HCT116 (cell line): ENCODE data around the gene CYTL1. TPM values are rescaled to one million over a fixed set of nuclear protein-coding genes. Genes with fewer than 3 reads are reported as not detected.

ENCODE experiments used
- ATAC-seq: fragments of 200-7000 bp; cut with Tn5 transposase; 2 replicates; pipeline ENCODE4 v1.9.1; 2020; ENCODE audit warnings: mild to moderate bottlenecking, moderate library complexity
- BruUV-seq: library from RNA; stranded (reverse); fragments of 400-500 nt; replicated peaks from 2 replicates; lab custom pipeline; 2021; lab: Mats Ljungman, UMichigan
- CTCF ChIA-PET: fragments of 300-600 bp; sonication (Branson Sonifier 250); formaldehyde crosslinking; loops from one replicate; lab custom pipeline; 2021; ENCODE audit warnings: antibody characterized with exemption; lab: Charles Lee
- POLR2A ChIA-PET: fragments of 300-600, 350-600 bp; sonication (Branson Sonifier 250); formaldehyde crosslinking; loops from one replicate; lab custom pipeline; 2021; ENCODE audit warnings: antibody characterized with exemption; lab: Charles Lee
- RAD21 ChIA-PET, 2 experiments: fragments of 300-600 bp; sonication (Branson Sonifier 250); formaldehyde crosslinking; loops; one replicate each; lab custom pipeline; 2023; ENCODE audit warnings: low total read pairs in 2 of 2; ENCODE audit not compliant: uncharacterized antibody in 2 of 2, unreplicated experiment in 2 of 2, low non-redundant PET in 1 of 2; lab: Charles Lee
- DNase-seq: peaks from one replicate; pipeline ENCODE4 v3.0.0-alpha.2; 2010; ENCODE audit warnings: low read depth, low spot score
- H2AFZ ChIP-seq: fragments of 200-600 bp; shearing (Covaris generic), sonication (generic); 2 replicates; pipeline ENCODE4 v1.6.1; 2017; ENCODE audit warnings: low read depth, mixed run types, mixed read lengths, antibody characterized with exemption, low read length; ENCODE audit not compliant: poor library complexity, severe bottlenecking
- H3K27ac ChIP-seq: 2 replicates; pipeline ENCODE4 v1.5.1; 2012; ENCODE audit warnings: low read depth, low read length
- H3K27me3 ChIP-seq: fragments of 200-600 bp; sonication (generic); 2 replicates; pipeline ENCODE4 v1.6.1; 2016; ENCODE audit warnings: mixed run types, low read length, mixed read lengths; ENCODE audit not compliant: insufficient read depth
- H3K36me3 ChIP-seq, 2 experiments: fragments of 200-500 bp in 1 of 2; fragments of 200-600 bp in 1 of 2; sonication (Bioruptor generic) in 1 of 2; sonication (generic) in 1 of 2; 2 replicates each; pipeline versions ENCODE4 v1.5.1 to v1.6.1; 2014 to 2016; ENCODE audit warnings: low read length in 2 of 2, inconsistent platforms in 1 of 2, mixed read lengths in 1 of 2, mixed run types in 1 of 2; ENCODE audit not compliant: insufficient read depth in 2 of 2, control insufficient read depth in 1 of 2
- H3K4me1 ChIP-seq, 2 experiments: fragments of 200-600 bp in 1 of 2; sonication (generic) in 1 of 2; 2 replicates each; pipeline versions ENCODE4 v1.5.1 to v1.6.1; 2012 to 2017; ENCODE audit warnings: low read length in 2 of 2, inconsistent platforms in 1 of 2, mild to moderate bottlenecking in 1 of 2, mixed read lengths in 1 of 2, mixed run types in 1 of 2, moderate library complexity in 1 of 2; ENCODE audit not compliant: insufficient read depth in 2 of 2, control insufficient read depth in 1 of 2
- H3K4me2 ChIP-seq: fragments of 200-600 bp; sonication (generic); 2 replicates; pipeline ENCODE4 v1.6.1; 2017; ENCODE audit warnings: mixed run types, low read length, mixed read lengths
- H3K4me3 ChIP-seq, 2 experiments: fragments of 200-600 bp in 1 of 2; sonication (generic) in 1 of 2; replicated peaks in 1 of 2; 2 replicates each; pipeline ENCODE4 v1.5.1; 2011 to 2016; ENCODE audit warnings: low read length in 2 of 2, control low read depth in 1 of 2, low read depth in 1 of 2, mild to moderate bottlenecking in 1 of 2, mixed read lengths in 1 of 2, mixed run types in 1 of 2
- H3K79me2 ChIP-seq: fragments of 200-600 bp; sonication (generic); 2 replicates; pipeline ENCODE4 v1.6.1; 2017; ENCODE audit warnings: mild to moderate bottlenecking, mixed run types, low read length, moderate library complexity, mixed read lengths; ENCODE audit not compliant: insufficient read depth
- H3K9ac ChIP-seq: fragments of 200-600 bp; sonication (generic); 2 replicates; pipeline ENCODE4 v1.6.1; 2016; ENCODE audit warnings: low read length, mixed read lengths
- H3K9me2 ChIP-seq: fragments of 200-600 bp; sonication (generic), shearing (Covaris generic); 2 replicates; pipeline ENCODE4 v1.6.1; 2017; ENCODE audit warnings: mixed run types, mild to moderate bottlenecking, moderate library complexity; ENCODE audit not compliant: insufficient read depth
- H3K9me3 ChIP-seq, 2 experiments: fragments of 200-500 bp in 1 of 2; fragments of 200-600 bp in 1 of 2; sonication (Bioruptor generic) in 1 of 2; sonication (generic) in 1 of 2; 2 replicates each; pipeline ENCODE4 v1.6.1; 2014 to 2017; ENCODE audit warnings: low read length in 2 of 2, mixed read lengths in 2 of 2, inconsistent platforms in 1 of 2, low read depth in 1 of 2, mild to moderate bottlenecking in 1 of 2, mixed run types in 1 of 2, moderate library complexity in 1 of 2; ENCODE audit not compliant: control insufficient read depth in 1 of 2, insufficient read depth in 1 of 2
- H4K20me1 ChIP-seq: fragments of 200-600 bp; sonication (generic), shearing (Covaris generic); 2 replicates; pipeline ENCODE4 v1.6.1; 2017; ENCODE audit warnings: mixed run types, mild to moderate bottlenecking, moderate library complexity; ENCODE audit not compliant: insufficient read depth
- ELF1 ChIP-seq: IDR thresholded peaks from 2 replicates; pipeline ENCODE4 v1.6.1; 2012; ENCODE audit warnings: low read depth, borderline replicate concordance
- EZH2phosphoT487 ChIP-seq: fragments of 200-600 bp; IDR thresholded peaks from 2 replicates; pipeline ENCODE4 v1.6.1; 2018; ENCODE audit warnings: antibody characterized with exemption, borderline replicate concordance
- JUND ChIP-seq: IDR thresholded peaks from 2 replicates; pipeline ENCODE4 v1.6.1; 2012
- POLR2A ChIP-seq: IDR thresholded peaks from 2 replicates; pipeline ENCODE4 v1.7.0; 2011; ENCODE audit warnings: borderline replicate concordance; ENCODE audit not compliant: insufficient read depth, insufficient read length; ENCODE audit errors: extremely low read depth
- SP1 ChIP-seq: IDR thresholded peaks from 2 replicates; pipeline ENCODE4 v1.6.1; 2012; ENCODE audit warnings: low read depth
- TCF7L2 ChIP-seq: IDR thresholded peaks from 2 replicates; pipeline ENCODE4 v1.7.0; 2011; ENCODE audit warnings: borderline replicate concordance, inconsistent platforms; ENCODE audit not compliant: insufficient read depth, insufficient read length; ENCODE audit errors: extremely low read depth
- ZNF274 ChIP-seq: fragments of 200-500 bp; sonication (Bioruptor generic); IDR thresholded peaks from 2 replicates; pipeline ENCODE4 v1.6.1; 2014; ENCODE audit warnings: mild to moderate bottlenecking, low read depth, low read length, inconsistent platforms
- intact Hi-C: fragments of 100-400 bp; cut with micrococcal nuclease; formaldehyde crosslinking; loops from 2 replicates; pipeline ENCODE4 v1.10.0; 2022
- total RNA-seq: library from RNA; stranded (reverse); gene quantifications from one replicate; pipeline ENCODE4 v1.2.1, GENCODE V29; 2021; ENCODE audit not compliant: unreplicated experiment
- TF ChIP-seq, protein P1 (sequence below): IDR thresholded peaks from 2 replicates; pipeline ENCODE4 v1.6.1; 2012
- TF ChIP-seq, protein P2 (sequence below): IDR thresholded peaks from 2 replicates; pipeline ENCODE4 v1.6.1; 2012
- TF ChIP-seq, protein P3 (sequence below): IDR thresholded peaks from 2 replicates; pipeline ENCODE4 v1.6.1; 2011; ENCODE audit warnings: mild to moderate bottlenecking, low read length, moderate library complexity; ENCODE audit not compliant: insufficient replicate concordance; ENCODE audit errors: extremely low read depth

Gene CYTL1
- total RNA-seq, 1 experiment from 2014 or later: not detected

DNA sequence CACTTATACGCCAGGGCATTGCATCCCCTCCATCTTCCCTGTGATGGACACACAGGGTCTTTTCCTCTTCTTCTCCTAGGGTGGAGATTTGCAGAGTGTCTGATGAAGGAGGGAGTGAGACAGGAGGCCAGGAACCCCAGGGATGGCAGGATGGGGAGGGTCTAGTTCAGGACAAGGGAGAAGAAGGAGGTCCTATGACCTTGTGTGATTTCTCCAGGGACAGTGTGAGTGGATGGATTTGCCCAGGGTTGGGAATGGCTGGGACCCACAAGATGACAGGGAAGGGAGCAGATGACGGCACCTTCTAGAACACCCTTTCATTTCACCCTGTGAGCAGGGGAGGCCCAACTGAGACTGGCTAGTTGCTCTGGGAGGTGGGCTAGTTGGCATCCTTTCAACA lies 34.2 kb downstream of the CYTL1 start:
- POLR2A ChIA-PET: interaction anchor here (0.5 kb wide), 1 partner anchor 156 kb away, joined by 3 read pairs; no protein-coding TSS in a partner anchor
- Histone ChIP-seq H4K20me1 (no peaks in the 10 kb centered on the region), H3K36me3 (no peaks in the 10 kb centered on the region), H3K27ac (no peak overlapping the region), H3K9me3 (no peaks in the 10 kb centered on the region), H3K4me1 (peaks cover 0 to 12% of the 10 kb centered on the region in 2 experiments; a peak in 1 of 4 replicates), H3K4me2 (no peak overlapping the region), H3K79me2 (no peaks in the 10 kb centered on the region), H3K9me2 (no peaks in the 10 kb centered on the region), H3K27me3 (no peaks in the 10 kb centered on the region), H2AFZ (no peak overlapping the region), H3K9ac (no peak overlapping the region), H3K4me3 (no peak overlapping the region)
- ATAC-seq (no peak), DNase-seq (no peak)
- RAD21 ChIA-PET: no interaction called here
- TF ChIP-seq TCF7L2 (no peak), SP1 (no peak), EZH2phosphoT487 (no peak), POLR2A (no peak), ELF1 (no peak), JUND (no peak), ZNF274 (no peak)
- TF ChIP-seq, protein P1, sequence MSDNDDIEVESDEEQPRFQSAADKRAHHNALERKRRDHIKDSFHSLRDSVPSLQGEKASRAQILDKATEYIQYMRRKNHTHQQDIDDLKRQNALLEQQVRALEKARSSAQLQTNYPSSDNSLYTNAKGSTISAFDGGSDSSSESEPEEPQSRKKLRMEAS: no peak
- TF ChIP-seq, protein P2, sequence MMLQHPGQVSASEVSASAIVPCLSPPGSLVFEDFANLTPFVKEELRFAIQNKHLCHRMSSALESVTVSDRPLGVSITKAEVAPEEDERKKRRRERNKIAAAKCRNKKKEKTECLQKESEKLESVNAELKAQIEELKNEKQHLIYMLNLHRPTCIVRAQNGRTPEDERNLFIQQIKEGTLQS: no peak
- TF ChIP-seq, protein P3, sequence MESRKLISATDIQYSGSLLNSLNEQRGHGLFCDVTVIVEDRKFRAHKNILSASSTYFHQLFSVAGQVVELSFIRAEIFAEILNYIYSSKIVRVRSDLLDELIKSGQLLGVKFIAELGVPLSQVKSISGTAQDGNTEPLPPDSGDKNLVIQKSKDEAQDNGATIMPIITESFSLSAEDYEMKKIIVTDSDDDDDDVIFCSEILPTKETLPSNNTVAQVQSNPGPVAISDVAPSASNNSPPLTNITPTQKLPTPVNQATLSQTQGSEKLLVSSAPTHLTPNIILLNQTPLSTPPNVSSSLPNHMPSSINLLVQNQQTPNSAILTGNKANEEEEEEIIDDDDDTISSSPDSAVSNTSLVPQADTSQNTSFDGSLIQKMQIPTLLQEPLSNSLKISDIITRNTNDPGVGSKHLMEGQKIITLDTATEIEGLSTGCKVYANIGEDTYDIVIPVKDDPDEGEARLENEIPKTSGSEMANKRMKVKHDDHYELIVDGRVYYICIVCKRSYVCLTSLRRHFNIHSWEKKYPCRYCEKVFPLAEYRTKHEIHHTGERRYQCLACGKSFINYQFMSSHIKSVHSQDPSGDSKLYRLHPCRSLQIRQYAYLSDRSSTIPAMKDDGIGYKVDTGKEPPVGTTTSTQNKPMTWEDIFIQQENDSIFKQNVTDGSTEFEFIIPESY: no peak
- BruUV-seq: no TSS peak
- intact Hi-C loops: no loop called here
- CTCF ChIA-PET: interaction anchor here (1.0 to 1.3 kb wide), 2 partner anchors 9 to 33 kb away, joined by 3 to 5 read pairs; no protein-coding TSS in a partner anchor
